Measurements from ENCODE around the gene MYO1D. TPM values are rescaled to one million over a fixed set of nuclear protein-coding genes. Genes with fewer than 3 reads are reported as not detected.
A peak's percentile ranks its signal among the peaks of the same experiment; 100 is the strongest.
"Not testable (repeated sequence)": the region's sequence is repeated elsewhere in the genome, so short reads cannot be mapped to it uniquely, and the experiment has no call there.

The MYO1D gene
- total RNA-seq, 2 donors from 2014 or later, result 394 to 421 TPM

- intact Hi-C loops (cut with DNase I, micrococcal nuclease), result no loop called here
- DNase-seq, result no peak
- ATAC-seq, result no peak
Measured at GRCh38 chr17:32722733-32723132, 154.2 kb downstream of the MYO1D start.

DNA sequence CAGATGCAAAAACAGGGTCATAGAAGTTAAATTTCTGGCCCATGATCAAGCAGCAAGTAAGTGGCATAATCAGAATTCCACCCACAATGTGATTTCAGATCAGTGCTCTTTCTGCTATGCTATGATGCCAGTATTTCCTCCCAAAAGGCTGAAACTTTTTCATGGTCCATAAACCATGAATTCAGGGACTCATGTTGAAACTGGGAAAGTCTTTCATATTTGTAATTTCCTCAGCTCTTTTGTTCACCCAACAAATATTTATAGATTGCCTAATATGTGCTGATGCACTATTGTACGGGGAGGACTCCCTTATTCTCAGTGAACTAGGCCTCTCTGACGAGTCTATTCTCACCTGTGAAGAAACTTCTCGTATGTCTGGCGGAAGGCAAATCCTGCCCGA is 156.3 kb downstream of the MYO1D start:
- ATAC-seq (no peak), DNase-seq (no peak)
- intact Hi-C loops (cut with DNase I, micrococcal nuclease), result no loop called here

GRCh38 chr17:32719689-32720088 is 157.2 kb downstream of the MYO1D start:
- intact Hi-C loops (cut with DNase I, micrococcal nuclease), result no loop called here
- ATAC-seq, result no peak
- no peak for DNase-seq

DNA sequence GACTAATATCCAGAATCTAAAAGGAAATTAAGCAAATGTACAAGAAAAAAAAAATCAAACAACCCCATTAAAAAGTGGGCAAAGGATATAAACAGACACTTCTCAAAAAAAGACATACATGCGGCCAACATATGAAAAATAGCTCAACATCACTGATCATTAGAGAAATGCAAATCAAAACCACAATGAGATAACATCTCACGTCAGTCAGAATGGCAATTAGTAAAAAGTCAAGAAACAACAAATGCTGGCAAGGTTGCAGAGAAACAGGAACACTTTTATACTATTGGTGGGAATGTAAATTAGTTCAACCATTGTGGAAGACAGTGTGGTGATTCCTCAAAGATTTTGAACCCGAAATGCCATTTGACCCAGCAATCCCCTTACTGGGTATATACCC is 162.0 kb downstream of the MYO1D start:
- intact Hi-C loops (cut with DNase I, micrococcal nuclease); ATAC-seq; DNase-seq: not testable (repeated sequence)

DNA sequence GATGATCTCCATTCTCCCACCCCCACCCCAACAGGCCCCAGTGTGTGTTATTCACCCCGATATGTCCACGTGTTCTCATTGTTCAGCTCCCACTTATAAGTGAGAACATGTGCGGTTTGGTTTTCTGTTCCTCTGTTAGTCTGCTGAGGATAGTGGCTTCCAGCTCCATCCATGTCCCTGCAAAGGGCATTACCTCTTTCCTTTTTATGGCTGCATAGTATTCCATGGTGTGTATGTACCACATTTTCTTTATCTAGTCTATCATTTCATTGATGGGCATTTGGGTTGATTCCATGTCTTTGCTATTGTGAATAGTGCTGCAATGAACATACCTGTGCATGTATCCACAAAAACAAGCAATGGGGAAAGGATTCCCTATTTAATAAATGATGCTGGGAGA is 162.7 kb downstream of the MYO1D start:
- intact Hi-C loops (cut with DNase I, micrococcal nuclease); ATAC-seq; DNase-seq: not testable (repeated sequence)

DNA sequence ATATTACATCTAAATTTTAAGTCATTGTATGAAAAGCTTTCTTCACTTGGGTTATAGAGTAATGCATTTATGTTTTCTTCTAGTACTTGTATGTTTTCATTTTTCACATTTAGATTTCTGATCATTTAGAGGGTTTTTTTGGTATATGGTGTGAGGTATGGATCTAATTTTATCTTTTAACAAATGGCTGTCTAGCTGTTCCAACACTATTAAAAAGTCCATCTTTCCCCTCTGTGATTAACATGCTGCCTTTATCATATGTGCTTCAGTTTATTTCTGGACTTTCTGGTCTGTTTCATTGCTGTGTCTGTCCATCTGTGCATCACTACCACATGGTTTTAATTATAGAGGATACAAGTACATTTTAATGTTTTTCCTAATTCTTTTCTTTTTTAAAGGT is 163.8 kb downstream of the MYO1D start:
- intact Hi-C loops (cut with DNase I, micrococcal nuclease), result no loop called here
- ATAC-seq (no peak), DNase-seq (no peak)

GRCh38 chr17:32709562-32709961 is 167.4 kb downstream of the MYO1D start:
- DNase-seq (no peak), ATAC-seq (no peak)
- intact Hi-C loops (cut with DNase I, micrococcal nuclease), result no loop called here

- ATAC-seq (no peak), DNase-seq (no peak)
- intact Hi-C loops (cut with DNase I, micrococcal nuclease), result no loop called here
Measured at GRCh38 chr17:32701871-32702270, 175.1 kb downstream of the MYO1D start.

DNA sequence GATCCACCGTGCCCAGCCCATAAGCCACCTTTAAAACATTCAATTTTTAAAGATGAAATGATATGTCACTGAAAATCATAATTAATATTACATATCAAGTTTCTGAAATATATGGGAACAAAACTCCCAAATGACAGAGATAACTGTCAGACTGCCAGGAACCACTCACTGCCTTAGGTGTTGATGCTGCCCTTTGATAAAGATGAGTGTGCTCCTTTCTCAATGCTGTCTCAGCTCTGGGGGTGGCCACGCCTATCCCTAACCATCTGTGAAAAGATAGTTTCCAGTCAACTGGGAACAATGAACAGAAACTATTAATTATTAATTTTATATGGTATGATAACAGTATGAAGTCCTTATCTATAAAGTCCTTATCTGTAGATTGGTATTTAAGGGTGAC is 177.7 kb downstream of the MYO1D start:
- DNase-seq, result no peak
- intact Hi-C loops (cut with DNase I, micrococcal nuclease), result no loop called here

GRCh38 chr17:32697728-32698625 is 178.9 kb downstream of the MYO1D start:
- peak; percentile 17 for ATAC-seq
- no peak for DNase-seq
- intact Hi-C loops (cut with DNase I, micrococcal nuclease), result no loop called here

More for the DNA sequence above, 177.7 kb downstream of the MYO1D start:
- no peak for ATAC-seq

DNA sequence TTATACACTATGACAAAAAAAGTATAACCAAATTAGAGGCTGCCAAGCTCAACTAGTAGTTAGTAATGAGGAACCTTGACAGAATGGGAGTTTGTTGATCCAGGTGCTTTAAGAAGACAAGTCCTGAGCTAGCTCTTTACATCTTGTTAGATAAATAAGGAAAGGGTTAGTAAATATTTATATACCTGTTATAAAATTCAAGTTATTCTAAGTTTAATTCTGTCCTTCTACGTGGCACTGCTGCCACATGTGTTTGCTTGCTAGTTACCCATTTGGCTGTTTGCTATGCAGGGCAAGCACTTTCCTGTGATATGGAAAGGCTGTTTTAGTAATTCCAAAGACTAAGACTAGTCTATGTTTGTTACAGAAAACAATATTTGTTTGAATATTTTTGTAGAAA is 180.5 kb downstream of the MYO1D start:
- ATAC-seq (peak; percentile 81), DNase-seq (peak in 1 of 2 donors; percentile 14)
- intact Hi-C loops (cut with DNase I, micrococcal nuclease), result no loop called here

GRCh38 chr17:32695864-32696263 is 181.1 kb downstream of the MYO1D start:
- ATAC-seq, result no peak
- intact Hi-C loops (cut with DNase I, micrococcal nuclease), result no loop called here

DNA sequence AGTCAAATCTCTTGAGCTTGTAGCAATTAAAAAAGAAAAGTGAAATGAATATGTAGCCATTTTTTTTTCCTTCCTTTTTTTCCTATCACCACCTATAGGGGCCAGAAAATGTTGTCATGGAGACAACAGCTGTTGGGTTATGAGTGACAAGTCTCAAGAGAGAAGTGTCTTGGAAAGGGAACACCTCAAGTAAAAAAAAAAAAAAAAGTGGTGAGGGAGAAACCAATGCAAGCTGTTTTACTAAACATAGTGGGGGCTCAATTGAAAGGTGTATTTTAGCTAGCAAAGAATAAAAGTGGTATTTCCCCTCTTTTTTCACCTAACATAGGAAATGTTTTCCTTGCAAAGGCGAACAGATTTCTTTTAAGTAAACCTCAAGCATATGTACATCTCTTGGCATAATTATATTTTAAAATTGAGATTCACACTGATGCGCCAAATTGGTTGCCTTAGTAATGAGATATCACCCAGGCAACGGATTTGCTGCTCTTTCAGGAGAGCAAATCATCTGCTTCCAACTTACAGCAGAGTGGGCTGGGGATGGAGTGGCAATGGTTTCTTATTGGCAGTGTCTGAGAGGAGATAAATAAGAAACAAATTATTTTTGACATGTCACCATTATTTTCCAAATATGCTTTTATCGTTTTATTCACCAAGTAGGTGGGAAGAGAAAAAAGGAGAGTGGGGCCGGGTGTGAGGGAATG is 183.6 kb downstream of the MYO1D start:
- ATAC-seq (no peak), DNase-seq (no peak)
- intact Hi-C loops (cut with DNase I, micrococcal nuclease), result no loop called here

More at GRCh38 chr17:32695864-32696263, 181.1 kb downstream of the MYO1D start:
- DNase-seq, result no peak

- intact Hi-C loops (cut with DNase I, micrococcal nuclease), result no loop called here
- DNase-seq (no peak), ATAC-seq (no peak)
Measured at GRCh38 chr17:32692179-32692578, 184.7 kb downstream of the MYO1D start.

DNA sequence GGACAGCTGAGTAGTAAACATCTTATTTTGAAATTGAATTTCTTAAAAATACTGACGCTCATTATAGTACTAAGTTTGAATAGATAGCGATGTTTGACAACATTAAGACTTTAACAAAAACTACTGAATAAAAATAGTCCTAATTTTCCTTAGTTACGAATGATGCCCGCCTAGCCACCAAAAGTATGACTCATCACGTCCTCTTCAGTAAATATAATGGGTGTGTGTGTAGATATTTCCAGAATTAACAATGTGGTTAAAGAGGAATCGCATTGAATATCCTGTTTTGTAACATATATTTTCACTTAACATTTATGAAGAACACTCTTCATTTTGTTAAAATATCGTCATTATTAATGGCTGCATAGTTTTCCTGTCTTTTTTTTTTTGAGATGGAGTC is 187.6 kb downstream of the MYO1D start:
- ATAC-seq, result no peak
- no peak for DNase-seq
- intact Hi-C loops (cut with DNase I, micrococcal nuclease), result no loop called here

DNA sequence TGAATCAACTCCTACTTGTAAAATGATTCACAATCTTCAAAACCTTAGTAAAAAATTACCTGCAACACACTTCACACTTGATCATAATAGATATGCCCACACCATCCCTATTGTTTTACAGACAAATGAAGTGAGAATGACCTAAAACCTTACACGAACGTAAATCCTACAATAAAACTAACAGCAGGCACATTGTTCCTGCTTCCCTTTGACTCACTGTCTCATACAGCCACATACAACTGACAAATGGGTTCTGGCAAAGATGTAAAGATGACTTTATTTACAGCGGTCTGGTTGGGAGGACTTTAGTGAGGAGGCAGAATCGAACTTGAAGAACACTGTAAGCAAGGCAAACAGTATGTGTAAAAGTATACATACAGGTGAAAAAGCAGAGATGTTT is 188.7 kb downstream of the MYO1D start:
- no peak for DNase-seq
- intact Hi-C loops (cut with DNase I, micrococcal nuclease), result no loop called here

DNA sequence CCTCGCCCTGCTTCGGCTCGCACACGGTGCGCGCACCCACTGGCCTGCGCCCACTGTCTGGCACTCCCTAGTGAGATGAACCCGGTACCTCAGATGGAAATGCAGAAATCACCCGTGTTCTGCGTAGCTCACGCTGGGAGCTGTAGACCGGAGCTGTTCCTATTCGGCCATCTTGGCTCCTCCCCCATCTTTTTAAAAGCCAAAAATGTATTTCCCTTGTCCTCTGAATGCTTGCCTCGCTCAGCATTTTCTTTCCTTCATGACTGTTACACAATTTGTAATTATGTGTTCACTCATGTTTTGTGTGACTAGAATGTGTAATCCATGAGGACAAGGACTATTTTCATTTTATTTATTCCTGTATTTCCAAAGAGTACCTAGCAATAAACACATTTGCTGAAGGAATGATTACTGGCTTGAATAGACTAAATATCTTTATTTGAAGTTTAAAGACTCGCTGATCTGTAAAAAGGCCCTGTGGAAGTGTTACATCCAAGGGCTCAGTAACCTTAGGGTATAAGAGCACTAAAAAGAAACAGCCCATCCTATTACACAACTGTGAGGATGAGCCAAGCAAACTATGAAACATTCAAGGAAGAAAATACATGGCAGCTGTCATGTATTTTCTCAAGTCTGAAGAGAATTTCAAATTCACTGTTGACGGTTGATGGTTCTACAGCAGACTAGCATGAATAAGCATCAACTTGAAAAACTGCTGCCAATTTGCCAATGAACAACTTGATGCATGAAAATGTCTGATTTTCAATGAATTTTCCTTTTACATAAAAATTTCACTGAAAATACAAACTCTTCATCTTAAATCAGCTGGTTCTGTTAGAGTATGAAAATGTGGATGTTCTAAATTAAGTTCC is 192.6 kb downstream of the MYO1D start:
- intact Hi-C loops (cut with DNase I, micrococcal nuclease), result no loop called here
- DNase-seq (peak in 1 of 2 donors; percentile 13), ATAC-seq (peak; percentile 53)

More for the DNA sequence above, 188.7 kb downstream of the MYO1D start:
- ATAC-seq, result peak; percentile 40

DNA sequence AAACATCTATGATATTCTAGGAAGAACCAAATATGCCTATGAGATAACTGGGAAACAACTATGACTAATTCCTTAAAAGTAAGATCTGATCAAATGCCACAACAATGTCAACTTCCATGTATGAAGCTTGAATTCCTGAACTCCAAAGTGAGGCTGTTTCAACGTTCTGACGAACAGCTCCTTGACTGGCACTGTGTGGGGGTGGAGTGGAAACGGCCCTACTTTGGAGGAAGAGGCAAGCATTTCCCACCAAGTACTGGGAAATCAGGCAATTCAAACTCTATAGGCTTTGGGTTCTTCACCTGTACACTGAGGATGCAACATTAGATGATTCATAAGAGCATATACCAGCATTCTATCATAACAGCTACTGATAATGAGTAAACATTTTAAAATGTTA is 203.0 kb downstream of the MYO1D start:
- intact Hi-C loops (cut with DNase I, micrococcal nuclease), result no loop called here
- ATAC-seq (no peak), DNase-seq (no peak)

- DNase-seq (no peak), ATAC-seq (no peak)
- intact Hi-C loops (cut with DNase I, micrococcal nuclease), result no loop called here
Measured at GRCh38 chr17:32672711-32673110, 204.2 kb downstream of the MYO1D start.
